T follicular helper cell (primary cell): Measurements from ENCODE around the gene STAT6.

Experiments
- DNase-seq: peaks from one replicate; pipeline ENCODE4 v3.0.0-alpha.2; 2020; ENCODE audit warnings: low read depth

Gene STAT6

DNA sequence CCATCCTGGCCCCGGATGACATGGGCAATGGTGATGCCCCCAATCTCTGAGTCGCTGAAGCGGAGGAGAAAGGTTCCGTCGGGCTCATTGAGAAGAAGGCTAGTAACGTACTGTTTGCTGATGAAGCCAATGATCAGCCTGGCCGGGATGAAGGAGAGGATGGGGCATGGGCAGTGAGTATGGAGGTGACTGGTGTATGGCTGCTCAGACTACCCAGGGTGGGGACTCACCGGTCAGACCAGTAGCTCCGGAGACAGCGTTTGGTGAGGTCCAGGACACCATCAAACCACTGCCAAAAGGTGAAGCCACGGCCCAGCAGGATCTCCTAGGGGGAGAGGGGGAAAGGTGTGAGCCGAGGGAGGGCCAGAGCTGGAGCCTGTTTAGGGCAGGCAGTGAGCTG, 11.4 kb downstream of the STAT6 start:
- DNase-seq, result no peak

DNA sequence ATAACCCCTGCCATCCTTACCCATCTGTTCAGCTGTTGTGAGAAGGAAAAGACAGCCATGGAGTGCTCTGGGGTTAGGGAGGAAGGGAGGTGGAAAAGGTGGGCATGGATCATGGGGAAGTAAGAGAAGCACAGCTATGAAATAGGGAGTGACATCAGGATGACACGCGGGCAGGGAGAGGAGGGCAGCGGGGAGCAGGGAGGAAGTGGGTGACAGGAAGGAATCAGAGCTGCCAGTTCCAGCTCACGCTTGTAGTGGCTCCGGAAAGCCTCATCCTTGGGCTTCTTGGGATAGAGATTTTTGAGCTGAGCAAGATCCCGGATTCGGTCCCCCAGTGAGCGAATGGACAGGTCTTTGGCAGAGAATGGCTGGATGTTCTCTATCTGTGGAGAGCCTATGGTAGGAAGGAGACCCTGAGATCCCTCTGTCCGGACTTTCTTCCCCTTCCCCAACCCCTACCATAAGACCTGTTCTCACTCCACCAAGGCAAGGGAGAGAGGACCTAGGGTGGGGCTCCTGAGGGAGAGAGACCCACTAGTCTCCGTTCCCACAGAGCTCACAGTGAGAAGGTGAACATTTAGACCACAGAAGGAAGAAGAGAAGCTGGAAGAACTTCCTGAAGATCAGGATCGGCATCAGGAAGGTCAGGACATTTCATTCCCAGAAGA, 12.0 kb downstream of the STAT6 start:
- DNase-seq, result no peak

DNA sequence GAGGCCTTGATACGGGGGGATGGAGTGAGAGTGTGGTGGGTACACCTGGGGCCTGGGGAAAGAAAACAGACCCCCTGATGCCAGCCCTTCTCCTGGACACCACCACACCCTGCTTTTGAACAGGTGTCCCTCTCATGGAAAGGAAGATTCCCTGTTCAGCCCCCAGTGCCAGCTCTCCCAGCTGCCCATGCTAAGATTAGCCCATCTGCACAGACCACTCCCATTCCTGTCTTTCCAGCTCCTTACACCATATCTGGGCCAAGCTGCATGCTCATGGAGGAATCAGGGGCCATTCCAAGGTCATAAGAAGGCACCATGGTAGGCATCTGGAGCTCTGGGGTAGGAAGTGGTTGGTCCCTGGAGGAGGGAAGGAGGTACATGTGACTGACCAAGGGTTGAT, 12.6 kb downstream of the STAT6 start:
- DNase-seq, result no peak

DNA sequence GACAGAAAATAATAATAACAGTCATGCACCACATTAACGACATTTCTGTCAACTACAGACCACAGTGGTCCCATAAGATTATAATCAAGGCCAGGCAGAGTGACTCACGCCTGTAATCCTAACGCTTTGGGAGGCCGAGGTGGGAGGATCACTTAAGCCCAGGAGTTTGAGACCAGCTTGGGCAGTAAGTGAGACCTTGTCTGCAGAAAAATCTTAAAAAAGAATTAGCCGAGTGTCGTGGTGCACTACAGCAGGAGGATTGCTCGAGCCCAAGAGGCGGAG, 13.7 kb downstream of the STAT6 start:
- DNase-seq, result no peak

DNA sequence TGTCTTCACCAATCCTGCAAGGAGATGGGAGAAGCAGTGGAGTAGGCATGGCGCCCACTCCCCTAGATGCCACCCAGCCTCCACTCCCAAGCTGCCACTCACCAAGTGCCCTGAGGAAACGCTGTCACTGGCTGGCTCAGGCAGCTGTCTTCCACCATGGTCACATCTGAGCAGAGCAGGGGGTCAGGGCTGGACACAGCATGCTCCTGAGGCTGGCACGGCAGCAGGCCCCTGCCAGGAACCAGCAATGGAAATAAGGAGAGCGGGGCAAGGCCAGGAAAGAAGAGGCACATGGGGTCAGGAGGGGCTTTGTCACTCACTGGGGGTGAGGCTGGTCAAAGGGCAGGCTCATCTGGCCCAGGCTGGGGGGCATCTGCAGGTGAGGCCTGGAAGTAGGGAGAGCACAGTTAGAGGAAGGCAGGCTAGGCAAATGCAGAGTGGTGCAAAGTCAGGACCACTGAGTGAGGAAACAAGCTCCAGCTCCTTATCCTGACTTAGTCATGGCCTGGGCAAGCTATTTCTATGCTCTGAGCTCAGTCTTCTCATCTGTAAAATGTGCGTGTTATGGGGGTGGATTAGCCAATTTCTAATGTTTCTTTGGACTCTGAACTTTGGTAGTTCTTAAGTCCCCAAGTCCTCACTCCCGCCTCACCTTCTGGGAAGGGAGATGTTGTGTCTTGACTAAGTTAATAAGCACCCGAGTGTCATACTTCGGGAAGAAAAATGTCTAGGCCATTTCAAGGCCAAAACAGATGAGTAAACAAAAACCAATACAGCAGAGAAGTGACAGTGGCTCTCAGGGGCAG, 14.2 kb downstream of the STAT6 start:
- no peak for DNase-seq

DNA sequence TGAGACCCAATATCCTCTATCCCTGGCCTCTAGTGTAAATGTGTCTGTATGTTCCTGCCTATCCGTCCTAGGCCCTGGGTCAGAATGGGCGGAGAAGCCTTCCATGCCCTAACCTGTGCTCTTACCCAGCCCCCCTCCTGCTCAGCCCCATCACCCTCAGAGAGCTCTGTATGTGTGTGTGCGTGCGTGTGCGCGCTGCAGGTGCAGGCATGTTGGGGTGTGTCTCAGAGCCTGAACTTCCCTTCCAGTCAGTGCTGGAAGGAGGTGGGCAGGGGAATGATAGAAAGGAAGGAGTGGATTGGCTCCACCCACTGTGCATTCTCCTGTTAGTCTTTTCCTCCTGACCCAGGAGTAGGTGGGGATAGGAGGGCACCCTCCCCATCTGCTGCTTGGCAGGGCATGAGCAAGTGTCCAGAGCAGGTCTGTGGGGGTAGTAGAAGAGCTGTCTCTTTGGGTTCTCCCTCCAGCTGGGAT, 15.0 kb downstream of the STAT6 start:
- no peak for DNase-seq

DNA sequence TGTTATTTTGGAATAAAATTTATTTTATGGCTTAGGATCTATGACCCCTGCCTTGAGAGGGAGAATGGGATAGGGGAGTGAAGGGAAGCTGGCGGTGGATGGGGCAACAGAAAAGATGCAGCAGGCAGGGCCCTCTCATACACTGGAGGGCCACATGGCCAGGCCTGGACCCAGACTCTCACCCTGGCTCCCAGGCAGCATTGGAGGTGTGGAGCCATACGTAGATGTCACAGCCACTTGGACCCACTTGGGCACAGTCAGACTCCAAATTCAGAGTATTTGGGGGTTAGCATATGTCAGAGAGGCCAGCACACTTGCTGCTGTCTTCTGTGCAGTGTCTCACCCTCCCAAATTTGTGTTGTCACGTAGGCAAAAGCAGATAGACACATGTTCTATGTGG, 15.7 kb downstream of the STAT6 start:
- DNase-seq, result no peak

DNA sequence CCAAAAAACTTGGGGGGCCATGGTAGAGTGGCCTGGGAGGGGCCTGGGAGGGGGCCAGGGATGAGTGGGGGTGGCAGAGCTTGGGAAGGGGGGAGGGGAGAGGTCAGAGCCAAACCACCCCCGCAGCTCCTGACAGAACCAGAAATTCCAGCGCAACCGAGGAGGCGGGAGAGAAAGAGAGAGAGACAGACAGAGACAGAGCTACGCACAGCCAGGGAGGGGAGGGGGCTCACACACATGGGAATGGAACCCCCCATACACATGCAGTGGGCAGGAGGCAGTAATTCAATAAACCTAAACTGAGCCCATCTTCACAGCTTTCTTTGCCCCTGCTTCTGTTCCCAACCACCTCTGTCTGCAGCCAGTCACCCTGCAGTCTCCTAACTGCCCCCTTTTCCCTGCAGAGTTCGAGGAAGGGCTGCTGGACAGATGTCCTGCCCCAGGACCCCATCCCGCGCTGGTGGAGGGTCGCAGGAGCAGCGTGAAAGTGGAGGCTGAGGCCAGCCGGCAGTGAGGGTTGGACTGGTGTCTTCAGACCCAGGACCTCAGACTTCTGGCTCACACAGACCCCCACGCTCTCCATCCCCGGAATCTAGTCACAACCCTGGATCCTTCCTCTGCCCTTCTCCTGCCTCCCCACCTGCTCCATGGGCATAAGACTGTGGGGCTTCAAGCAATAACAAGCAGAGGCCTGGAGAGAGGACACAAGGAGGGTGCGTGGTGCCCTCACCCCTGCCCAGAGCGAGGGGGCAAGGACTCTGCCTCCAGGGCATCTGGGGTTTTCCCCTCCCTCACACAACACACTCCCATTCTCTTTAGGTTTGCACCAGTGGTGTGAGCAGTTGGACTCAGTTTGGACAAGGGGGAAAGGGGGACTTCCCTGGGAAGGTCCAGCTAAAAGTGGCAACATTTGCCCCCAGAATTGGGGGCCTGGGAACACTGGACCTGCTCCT, 16.7 kb downstream of the STAT6 start:
- DNase-seq, result no peak

DNA sequence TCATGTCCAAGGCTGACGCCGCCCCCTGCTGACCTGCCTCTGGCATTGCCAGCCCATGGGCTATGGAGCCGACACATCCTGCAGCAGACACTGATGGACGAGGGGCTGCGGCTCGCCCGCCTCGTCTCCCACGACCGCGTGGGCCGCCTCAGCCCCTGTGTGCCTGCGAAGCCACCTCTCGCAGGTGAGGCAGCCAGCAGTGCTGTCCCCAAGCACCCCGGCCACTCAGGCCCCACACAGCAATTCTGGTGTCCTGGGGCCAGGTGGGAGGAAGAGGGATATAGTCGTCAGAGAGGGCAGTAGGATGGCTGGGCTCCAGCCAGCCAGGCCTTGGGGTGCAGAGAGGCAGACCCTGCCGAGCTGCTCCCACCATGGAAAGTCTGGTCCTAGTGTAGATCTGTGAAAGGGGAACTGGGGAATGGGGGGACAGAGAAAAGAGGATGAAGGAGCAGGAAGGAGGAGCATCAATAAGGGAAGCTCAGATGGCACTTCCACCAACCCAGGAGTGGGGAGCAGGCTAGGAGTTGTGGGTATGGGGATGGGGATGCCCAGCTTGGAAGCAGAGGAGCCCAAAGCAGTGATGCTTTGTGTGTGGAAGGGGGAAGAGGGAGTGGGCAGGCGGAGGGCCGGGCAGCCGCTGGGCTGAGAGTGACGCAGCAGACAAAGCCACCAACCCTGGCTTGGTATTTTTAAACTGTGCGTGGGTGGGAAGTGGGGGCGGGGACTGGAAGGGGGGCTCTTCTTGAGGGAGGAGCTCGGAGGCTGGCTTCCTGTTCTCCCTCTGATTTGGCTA, 17.6 kb downstream of the STAT6 start:
- DNase-seq, result peak; percentile 47

DNA sequence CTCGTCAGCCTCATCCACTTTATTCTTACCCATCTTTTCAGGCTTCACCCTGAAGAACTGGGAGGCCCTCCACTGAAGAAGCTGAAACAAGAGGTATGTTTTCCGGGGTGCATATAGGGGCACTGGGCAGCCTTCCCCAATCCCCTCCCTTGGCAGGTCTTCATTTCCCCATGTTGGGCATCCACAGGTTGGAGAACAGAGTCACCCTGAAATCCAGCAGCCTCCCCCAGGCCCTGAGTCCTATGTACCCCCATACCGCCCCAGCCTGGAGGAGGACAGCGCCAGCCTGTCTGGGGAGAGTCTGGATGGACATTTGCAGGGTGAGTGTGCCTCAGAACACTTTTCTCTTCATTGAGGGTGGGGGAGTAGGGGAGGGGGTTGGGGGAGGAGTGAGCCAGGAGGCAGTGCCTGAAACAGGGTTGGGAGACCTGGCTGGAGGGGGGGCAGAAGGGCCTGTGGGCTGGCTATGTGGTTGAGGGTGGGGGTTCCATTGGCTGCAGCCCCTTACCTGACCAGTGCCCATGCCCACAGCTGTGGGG, 18.2 kb downstream of the STAT6 start:
- DNase-seq, result no peak

DNA sequence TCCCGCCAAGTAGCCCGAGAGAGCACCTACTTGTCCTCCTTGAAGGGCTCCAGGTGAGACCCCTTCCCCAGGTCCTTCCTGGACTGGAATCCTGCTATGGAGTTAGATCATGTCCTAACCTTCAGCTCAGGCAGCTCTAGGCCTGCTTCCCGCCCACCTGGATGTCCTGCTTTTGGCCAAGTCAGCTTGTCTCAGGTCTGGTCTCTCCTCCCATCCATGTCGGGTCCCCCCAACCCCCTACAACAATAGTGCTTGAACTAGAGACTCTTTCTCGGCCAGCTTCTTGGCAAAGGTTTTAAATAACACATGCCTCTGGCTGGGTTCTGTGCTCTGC, 18.7 kb downstream of the STAT6 start:
- DNase-seq, result no peak

DNA sequence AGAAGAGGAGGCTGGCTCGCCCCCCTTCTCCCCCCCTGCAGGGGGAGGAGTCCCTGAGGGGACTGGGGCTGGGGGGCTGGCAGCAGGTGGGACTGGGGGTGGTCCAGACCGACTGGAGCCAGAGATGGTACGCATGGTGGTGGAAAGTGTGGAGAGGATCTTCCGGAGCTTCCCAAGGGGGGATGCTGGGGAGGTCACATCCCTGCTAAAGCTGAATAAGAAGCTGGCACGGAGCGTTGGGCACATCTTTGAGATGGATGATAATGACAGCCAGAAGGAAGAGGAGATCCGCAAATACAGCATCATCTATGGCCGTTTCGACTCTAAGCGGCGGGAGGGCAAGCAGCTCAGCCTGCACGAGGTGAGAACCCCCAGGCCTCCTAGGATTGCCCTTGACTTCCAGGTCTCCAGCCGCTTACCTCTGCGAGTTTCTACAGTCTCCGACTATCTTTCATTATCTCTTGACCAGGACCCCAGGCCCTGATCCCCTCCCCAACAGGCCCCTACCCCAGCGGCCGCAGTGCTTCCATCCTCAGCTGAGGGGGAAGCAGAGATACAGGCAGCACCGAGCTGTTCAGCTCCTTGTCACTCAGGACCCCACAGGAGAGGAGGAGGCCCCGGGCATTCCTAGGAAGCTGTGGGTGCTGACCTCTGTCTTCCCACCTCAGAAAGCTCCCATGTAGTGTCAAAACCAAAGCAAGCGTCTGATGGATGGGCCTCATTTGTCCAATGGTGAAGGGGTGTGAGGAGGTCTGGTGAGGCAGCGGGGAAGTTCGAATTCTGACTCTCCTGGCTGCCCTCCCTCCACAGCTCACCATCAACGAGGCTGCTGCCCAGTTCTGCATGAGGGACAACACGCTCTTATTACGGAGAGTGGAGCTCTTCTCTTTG, 19.3 kb downstream of the STAT6 start:
- DNase-seq, result no peak

DNA sequence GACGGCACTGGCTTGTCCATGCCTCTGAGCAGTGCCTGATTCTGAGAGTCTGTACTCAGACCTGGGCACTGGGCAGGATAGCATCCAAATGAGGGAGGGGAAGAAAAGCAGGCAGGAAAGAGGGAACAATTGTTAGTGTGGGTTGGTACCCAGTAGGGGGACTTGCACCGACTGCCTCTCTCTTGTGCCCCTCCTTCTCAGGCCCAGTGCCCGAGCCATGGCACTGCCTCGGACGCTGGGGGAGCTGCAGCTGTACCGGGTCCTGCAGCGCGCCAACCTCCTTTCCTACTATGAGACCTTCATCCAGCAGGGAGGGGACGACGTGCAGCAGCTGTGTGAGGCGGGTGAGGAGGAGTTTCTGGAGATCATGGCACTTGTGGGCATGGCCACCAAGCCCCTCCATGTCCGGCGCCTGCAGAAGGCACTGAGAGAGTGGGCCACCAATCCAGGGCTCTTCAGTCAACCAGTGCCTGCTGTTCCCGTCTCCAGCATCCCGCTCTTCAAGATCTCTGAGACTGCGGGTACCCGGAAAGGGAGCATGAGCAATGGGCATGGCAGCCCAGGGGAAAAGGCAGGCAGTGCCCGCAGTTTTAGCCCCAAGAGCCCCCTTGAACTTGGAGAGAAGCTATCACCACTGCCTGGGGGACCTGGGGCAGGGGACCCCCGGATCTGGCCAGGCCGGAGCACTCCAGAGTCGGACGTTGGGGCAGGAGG, 20.1 kb downstream of the STAT6 start:
- DNase-seq, result no peak

DNA sequence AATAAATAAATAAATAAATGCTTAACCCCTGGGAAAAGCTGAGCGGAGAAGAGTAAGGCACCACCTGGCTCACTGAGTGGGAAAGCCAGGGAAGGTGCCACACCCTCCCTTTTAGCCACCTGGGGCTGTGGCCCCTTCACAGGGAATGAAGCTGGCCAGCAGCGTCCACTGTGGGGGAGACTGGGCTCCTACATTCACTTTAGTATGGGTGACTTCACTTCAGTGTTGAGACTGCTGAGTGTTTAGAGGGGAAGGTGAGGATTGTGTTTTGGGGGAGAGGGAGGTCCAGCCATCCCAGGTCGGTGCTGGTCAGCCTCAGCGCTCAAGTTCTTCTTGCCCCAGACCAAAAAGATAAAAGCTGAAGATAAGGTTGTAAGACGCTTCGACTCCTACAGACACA, 20.7 kb downstream of the STAT6 start:
- DNase-seq, result no peak

DNA sequence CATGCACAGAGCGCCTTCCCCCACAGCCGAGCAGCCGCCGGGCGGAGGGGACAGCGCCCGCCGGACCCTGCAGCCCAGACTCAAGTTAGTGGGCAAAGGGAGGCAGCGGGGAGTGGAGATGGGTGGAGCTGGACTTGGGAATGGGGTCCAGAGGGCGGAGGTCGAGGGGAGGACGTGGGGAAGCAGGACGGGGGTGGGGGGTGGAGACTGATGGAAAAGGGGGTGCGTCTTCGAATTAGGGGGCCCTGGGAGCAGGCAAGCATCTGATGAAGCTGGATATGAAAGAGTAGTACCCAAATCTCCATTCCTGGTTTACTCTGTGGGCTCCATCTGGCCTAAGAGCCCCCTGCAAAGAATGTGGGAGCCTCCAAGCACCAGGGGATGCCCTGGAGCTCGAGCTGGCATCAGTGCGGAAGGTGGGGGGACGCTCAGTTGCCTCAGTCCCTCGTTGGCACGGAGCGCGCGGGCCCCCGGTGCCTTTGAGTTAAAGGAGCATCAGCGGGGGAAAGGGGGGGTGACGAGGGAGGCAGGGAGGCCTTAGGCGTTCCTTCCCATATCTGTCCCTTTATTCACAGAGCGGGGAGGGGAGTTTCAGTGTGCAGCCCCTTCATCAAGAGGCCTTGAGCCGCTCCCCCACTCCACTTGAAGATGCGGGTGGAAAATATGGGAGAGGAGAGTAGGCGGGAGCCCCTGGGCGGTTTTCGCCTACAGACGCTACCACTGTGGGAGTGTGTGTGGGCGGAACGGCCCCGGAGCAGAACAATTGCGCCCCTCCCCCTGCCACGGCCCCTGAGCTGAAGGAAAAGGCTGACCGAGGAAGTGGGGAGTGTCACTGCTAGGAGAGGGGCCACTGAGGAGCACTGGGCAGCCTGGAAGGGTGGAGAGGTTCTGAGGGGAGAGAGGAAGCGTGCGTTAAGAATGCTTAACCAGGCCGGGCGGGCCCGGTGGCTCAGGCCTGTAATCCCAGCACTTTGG, 21.6 kb downstream of the STAT6 start:
- DNase-seq, result no peak

DNA sequence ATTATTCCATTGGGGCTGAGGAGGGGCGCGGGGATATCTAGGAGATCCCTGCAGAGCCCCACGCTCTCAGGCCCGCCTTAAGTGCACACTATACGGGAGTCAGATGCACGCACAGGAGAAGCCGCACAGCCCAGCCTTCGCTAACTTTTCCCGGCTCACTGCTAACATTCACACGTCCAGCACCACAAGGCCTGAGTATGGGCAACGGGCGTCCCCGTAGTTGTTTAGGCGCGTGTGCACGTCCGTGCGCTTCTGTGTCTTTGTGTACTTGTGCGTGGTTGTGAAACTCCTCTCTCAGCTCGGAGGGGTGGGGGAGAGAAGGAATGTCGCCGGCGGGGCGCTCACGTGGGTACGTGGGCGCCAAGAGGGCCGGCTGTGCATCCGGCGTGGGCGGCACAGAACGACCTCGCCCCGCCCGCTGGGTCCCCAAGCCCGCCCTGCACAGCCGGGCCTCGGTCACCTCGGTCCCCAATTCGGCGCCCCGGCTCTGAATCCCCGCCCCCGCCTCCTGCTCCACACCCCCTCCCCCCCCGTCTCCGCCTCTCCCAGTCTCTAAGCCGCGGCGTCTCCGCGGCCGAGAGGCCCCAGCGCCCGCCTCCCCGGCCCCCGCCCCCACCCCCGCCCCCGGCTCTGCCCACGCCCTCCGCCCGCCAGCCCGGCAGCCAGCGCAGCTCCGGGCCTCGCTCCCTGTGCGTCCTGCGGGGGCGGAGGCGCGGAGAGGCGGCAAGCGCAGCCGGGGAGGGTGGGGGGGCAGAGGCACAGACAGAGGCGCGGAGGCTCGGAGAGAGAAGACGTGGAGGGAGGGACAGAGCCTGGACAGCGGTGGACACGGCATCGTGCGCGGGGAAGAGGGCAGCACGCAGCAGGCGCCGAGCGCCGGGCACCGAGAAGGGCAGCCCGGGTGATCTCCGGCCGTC, 22.6 kb downstream of the STAT6 start, which contains the start of gene NAB2:
NAB2 (plus strand) TSS at position 761 of the 917 bp plus-strand sequence. CDS start 158 bp downstream, outside the sequence.
- peak; percentile 89 for DNase-seq

DNA sequence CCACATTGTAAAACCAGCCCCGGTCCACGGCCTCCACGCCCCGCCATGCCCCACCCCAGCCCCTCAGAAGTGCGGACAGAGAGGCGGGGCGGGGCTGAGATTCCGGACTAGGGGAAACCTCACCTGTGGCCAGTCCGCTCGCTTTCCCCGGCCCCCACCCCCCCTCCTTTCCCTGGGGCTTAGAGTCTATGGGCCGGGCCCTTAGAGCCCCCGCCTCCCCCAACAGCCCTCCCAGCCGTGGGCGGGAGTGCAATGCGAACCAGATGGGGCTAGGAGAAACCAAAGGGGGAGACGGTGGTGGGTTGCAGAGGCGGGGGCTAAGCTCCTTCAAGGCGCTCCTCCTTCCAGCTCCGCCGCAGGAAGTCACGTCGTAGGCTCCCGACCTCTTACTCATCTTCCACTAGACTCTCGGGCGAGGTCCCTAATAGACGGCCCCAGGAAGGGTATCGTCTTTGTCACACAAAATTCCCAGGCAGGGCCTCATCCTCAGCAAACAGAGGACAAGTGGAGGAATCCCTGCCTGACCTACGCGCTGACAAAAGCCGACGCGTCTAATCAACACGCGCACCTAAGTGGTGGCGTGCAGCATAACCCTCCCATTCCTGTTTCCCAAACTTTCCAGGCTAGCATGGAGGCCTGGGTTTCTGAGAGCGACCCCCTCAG, 23.3 kb downstream of the STAT6 start:
- DNase-seq, result peak; percentile 70
